B cell (primary cell): ENCODE measurements around the gene TMEM134. TPM values are rescaled to one million over a fixed set of nuclear protein-coding genes. Genes with fewer than 3 reads are reported as not detected.
A peak's percentile ranks its signal among the peaks of the same experiment; 100 is the strongest.

Source experiments
- ATAC-seq: fragments of 200-7000 bp; cut with Tn5 transposase; one replicate; pipeline ENCODE4 v1.10.0; 2021; ENCODE audit warnings: low read depth, mild to moderate bottlenecking, moderate number of reproducible peaks, moderate library complexity
- CTCF ChIA-PET: fragments of 350-600 bp; sonication (Branson Sonifier 250); formaldehyde crosslinking; loops from one replicate; lab custom pipeline; 2021; ENCODE audit warnings: antibody characterized with exemption, inconsistent platforms; lab: Charles Lee
- POLR2A ChIA-PET: fragments of 350-600 bp; sonication (Branson Sonifier 250); formaldehyde crosslinking; loops from one replicate; lab custom pipeline; 2021; ENCODE audit warnings: antibody characterized with exemption; lab: Charles Lee
- DNase-seq: peaks from one replicate; pipeline ENCODE4 v3.0.0; 2013
- H2AFZ ChIP-seq: 2 replicates; pipeline ENCODE4 v1.6.1; 2012; ENCODE audit warnings: mild to moderate bottlenecking, low read depth, low read length; ENCODE audit not compliant: insufficient read depth, poor library complexity, severe bottlenecking
- H3K27ac ChIP-seq, 2 donors: 1 replicate in 1 of 2; 2 replicates in 1 of 2; pipeline ENCODE4 v1.5.1; 2012 to 2013; ENCODE audit warnings: low read length in 2 of 2, mild to moderate bottlenecking in 2 of 2, moderate library complexity in 1 of 2
- H3K27me3 ChIP-seq, 4 experiments: fragments of 200-600 bp in 1 of 4; sonication (generic) in 1 of 4; replicated peaks in 1 of 4; 1 replicate in 2 of 4; 2 replicates in 2 of 4; pipeline versions ENCODE4 v1.6.1 to v1.7.0; 2013 to 2016; ENCODE audit warnings: low read length in 3 of 4, mild to moderate bottlenecking in 2 of 4, mixed read lengths in 1 of 4, moderate library complexity in 1 of 4; ENCODE audit not compliant: insufficient read depth in 4 of 4, control insufficient read depth in 3 of 4; ENCODE audit errors: control extremely low read depth in 1 of 4
- H3K36me3 ChIP-seq, 2 experiments: replicated peaks in 1 of 2; 1 replicate in 1 of 2; 2 replicates in 1 of 2; pipeline versions ENCODE4 v1.6.1 to v1.7.1; 2013; ENCODE audit warnings: low read length in 1 of 2; ENCODE audit not compliant: insufficient read depth in 2 of 2, control insufficient read depth in 1 of 2; ENCODE audit errors: control extremely low read depth in 1 of 2, extremely low read depth in 1 of 2
- H3K4me1 ChIP-seq, 2 donors: fragments of 200-600 bp in 1 of 2; sonication (generic) in 1 of 2; 1 replicate in 1 of 2; 2 replicates in 1 of 2; pipeline versions ENCODE4 v1.5.1 to v1.6.1; 2013 to 2017; ENCODE audit warnings: low read length in 2 of 2; ENCODE audit not compliant: control insufficient read depth in 2 of 2, insufficient read depth in 2 of 2
- H3K4me2 ChIP-seq: replicated peaks from 2 replicates; pipeline ENCODE3; 2012; ENCODE audit warnings: mild to moderate bottlenecking, low read depth, low read length; ENCODE audit not compliant: poor library complexity, severe bottlenecking
- H3K4me3 ChIP-seq, 5 experiments: fragments of 200-600 bp in 1 of 5; sonication (generic) in 1 of 5; 1 replicate in 3 of 5; 2 replicates in 2 of 5; pipeline versions ENCODE4 v1.5.1 to v1.7.0; 2011 to 2016; ENCODE audit warnings: low read length in 4 of 5, mild to moderate bottlenecking in 4 of 5, low read depth in 2 of 5, control low read depth in 1 of 5, moderate library complexity in 1 of 5; ENCODE audit not compliant: insufficient read depth in 1 of 5; ENCODE audit errors: control extremely low read depth in 1 of 5, extremely low read depth in 1 of 5
- H3K79me2 ChIP-seq: fragments of 200-600 bp; sonication (generic); one replicate; pipeline ENCODE4 v1.6.0; 2016; ENCODE audit warnings: low read length; ENCODE audit not compliant: control insufficient read depth, insufficient read depth
- H3K9ac ChIP-seq: fragments of 200-600 bp; sonication (generic); 2 replicates; pipeline ENCODE4 v1.6.1; 2017; ENCODE audit warnings: mild to moderate bottlenecking, low read length, moderate library complexity
- H3K9me3 ChIP-seq, 3 donors: one replicate each; pipeline versions ENCODE4 v1.6.1 to v1.7.1; 2013; ENCODE audit warnings: low read length in 2 of 3; ENCODE audit not compliant: control insufficient read depth in 2 of 3, insufficient read depth in 1 of 3; ENCODE audit errors: control extremely low read depth in 1 of 3
- H4K20me1 ChIP-seq: 2 replicates; pipeline ENCODE4 v1.6.0; 2012; ENCODE audit warnings: mild to moderate bottlenecking, low read length; ENCODE audit not compliant: insufficient read depth, control insufficient read depth, poor library complexity, severe bottlenecking
- H3K27ac Mint-ChIP-seq: one replicate; pipeline ENCODE4 v1.8.0; 2021; ENCODE audit warnings: mixed read lengths
- H3K27me3 Mint-ChIP-seq: one replicate; pipeline ENCODE4 v1.8.0; 2021; ENCODE audit warnings: mixed read lengths
- H3K4me1 Mint-ChIP-seq: one replicate; pipeline ENCODE4 v1.8.0; 2021; ENCODE audit warnings: mixed read lengths
- H3K4me3 Mint-ChIP-seq: one replicate; pipeline ENCODE4 v1.8.0; 2021; ENCODE audit warnings: mixed read lengths
- H3K9me3 Mint-ChIP-seq: one replicate; pipeline ENCODE4 v1.8.0; 2022; ENCODE audit warnings: mixed read lengths; ENCODE audit not compliant: insufficient read depth
- EZH2 ChIP-seq: IDR thresholded peaks from 2 replicates; pipeline ENCODE4 v1.6.1; 2012; ENCODE audit warnings: borderline replicate concordance, low read depth, mild to moderate bottlenecking, moderate library complexity, low read length; ENCODE audit not compliant: insufficient read depth, poor library complexity, severe bottlenecking
- WGBS: methylation state at CpG from one replicate; pipeline ENCODE4 v1.1.5; 2013; ENCODE audit warnings: missing lambda C conversion rate; ENCODE audit not compliant: insufficient coverage; 5-methylcytosine and 5-hydroxymethylcytosine counted together
- intact Hi-C: fragments of 100-400 bp; cut with micrococcal nuclease; formaldehyde crosslinking; loops from one replicate; pipeline ENCODE4 v1.10.0; 2022
- polyA plus RNA-seq: library from polyadenylated mRNA; depleted of rRNA; stranded (reverse); fragments of >200 nt; gene quantifications from 2 replicates; pipeline ENCODE4 v1.2.3, GENCODE V29; 2012
- total RNA-seq, 2 donors: library from RNA; stranded (reverse); fragments of 120-200 nt in 1 of 2; gene quantifications; 1 replicate in 1 of 2; 2 replicates in 1 of 2; pipeline versions ENCODE4 v1.2.3 to v1.2.4, GENCODE V29; 2013 to 2022
- TF ChIP-seq, protein P1 (sequence below): fragments of 200-600 bp; IDR thresholded peaks from one replicate; pipeline ENCODE4 v1.8.0; 2022; ENCODE audit warnings: antibody characterized with exemption, mild to moderate bottlenecking

Gene TMEM134
- total and polyA plus RNA-seq, 2 donors (not counting 1 experiment from before 2014, with no cell fraction given): 167 to 197 TPM

- peaks cover 9% of the 10 kb centered on the region for H4K20me1 ChIP-seq
- DNase-seq: no peak
- H3K36me3 ChIP-seq: peaks cover 0 to 21% of the 10 kb centered on the region in 2 experiments
- Mint-ChIP-seq H3K4me1 (peaks cover 83% of the 10 kb centered on the region), H3K4me3 (peak overlapping the region; percentile 91), H3K9me3 (no peaks in the 10 kb centered on the region), H3K27ac (peak overlapping the region; percentile 100), H3K27me3 (no peaks in the 10 kb centered on the region)
- H3K4me3 ChIP-seq: no peak overlapping the region
- ChIA-PET POLR2A (interaction anchor here (0.6 to 4.8 kb wide), 14 partner anchors 8 to 135 kb away, joined by 3 to 79 read pairs (median 9); partner anchors contain the start of genes CLCF1, CORO1B, POLD4 and PPP1CA), CTCF (interaction anchor here (0.6 to 3.8 kb wide), 13 partner anchors 8 to 190 kb away, joined by 3 to 48 read pairs (median 3); partner anchors contain the start of genes PITPNM1, PPP1CA, PTPRCAP and TBC1D10C)
- H3K27me3 ChIP-seq: no peaks in the 10 kb centered on the region
- H3K9ac ChIP-seq: no peak overlapping the region
- H3K4me1 ChIP-seq: peaks cover 89 to 95% of the 10 kb centered on the region in 2 donors
- H3K79me2 ChIP-seq: peaks cover 31% of the 10 kb centered on the region
- H3K4me2 ChIP-seq: peak overlapping the region; percentile 89
- TF ChIP-seq EZH2: no peak
- TF ChIP-seq, protein P1, sequence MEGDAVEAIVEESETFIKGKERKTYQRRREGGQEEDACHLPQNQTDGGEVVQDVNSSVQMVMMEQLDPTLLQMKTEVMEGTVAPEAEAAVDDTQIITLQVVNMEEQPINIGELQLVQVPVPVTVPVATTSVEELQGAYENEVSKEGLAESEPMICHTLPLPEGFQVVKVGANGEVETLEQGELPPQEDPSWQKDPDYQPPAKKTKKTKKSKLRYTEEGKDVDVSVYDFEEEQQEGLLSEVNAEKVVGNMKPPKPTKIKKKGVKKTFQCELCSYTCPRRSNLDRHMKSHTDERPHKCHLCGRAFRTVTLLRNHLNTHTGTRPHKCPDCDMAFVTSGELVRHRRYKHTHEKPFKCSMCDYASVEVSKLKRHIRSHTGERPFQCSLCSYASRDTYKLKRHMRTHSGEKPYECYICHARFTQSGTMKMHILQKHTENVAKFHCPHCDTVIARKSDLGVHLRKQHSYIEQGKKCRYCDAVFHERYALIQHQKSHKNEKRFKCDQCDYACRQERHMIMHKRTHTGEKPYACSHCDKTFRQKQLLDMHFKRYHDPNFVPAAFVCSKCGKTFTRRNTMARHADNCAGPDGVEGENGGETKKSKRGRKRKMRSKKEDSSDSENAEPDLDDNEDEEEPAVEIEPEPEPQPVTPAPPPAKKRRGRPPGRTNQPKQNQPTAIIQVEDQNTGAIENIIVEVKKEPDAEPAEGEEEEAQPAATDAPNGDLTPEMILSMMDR: no peak
- H3K27ac ChIP-seq: no peak overlapping the region
- peaks cover 0 to 2% (median 0%) of the 10 kb centered on the region in 3 donors for H3K9me3 ChIP-seq
- intact Hi-C loops: no loop called here
- 40% methylated on average over 7 of the region's 9 CpGs for whole genome bisulfite sequencing
- H2AFZ ChIP-seq: no peak overlapping the region
- no peak for ATAC-seq
Measured at GRCh38 chr11:67412495-67413179, 56.4 kb downstream of the TMEM134 start.

GRCh38 chr11:67411785-67412152 is 57.3 kb downstream of the TMEM134 start:
- Mint-ChIP-seq H3K27me3 (no peaks in the 10 kb centered on the region), H3K4me3 (peak overlapping the region; percentile 91), H3K9me3 (no peaks in the 10 kb centered on the region), H3K27ac (peak overlapping the region; percentile 100), H3K4me1 (peaks cover 84% of the 10 kb centered on the region)
- intact Hi-C loops: no loop called here
- Histone ChIP-seq H3K4me1 (peaks cover 89 to 95% of the 10 kb centered on the region in 2 donors), H3K4me3 (no peak overlapping the region), H3K36me3 (peaks cover 0 to 29% of the 10 kb centered on the region in 2 experiments), H3K4me2 (peak overlapping the region; percentile 89), H3K27me3 (no peaks in the 10 kb centered on the region), H2AFZ (no peak overlapping the region), H4K20me1 (peaks cover 17% of the 10 kb centered on the region), H3K9me3 (peaks cover 0 to 2% (median 0%) of the 10 kb centered on the region in 3 donors), H3K9ac (peak overlapping the region; percentile 24), H3K27ac (no peak overlapping the region), H3K79me2 (peaks cover 36% of the 10 kb centered on the region)
- 82% methylated on average over 5 of the region's 7 CpGs for WGBS
- ATAC-seq (peak; percentile 8), DNase-seq (peak; percentile 57)
- POLR2A ChIA-PET: interaction anchor here (0.6 to 4.8 kb wide), 12 partner anchors 8 to 134 kb away, joined by 3 to 79 read pairs (median 6); partner anchors contain the start of genes CORO1B, POLD4, PPP1CA and PTPRCAP
- CTCF ChIA-PET: interaction anchor here (0.9 to 3.8 kb wide), 6 partner anchors 9 to 48 kb away, joined by 3 to 48 read pairs (median 3); partner anchors contain the start of genes PPP1CA, PTPRCAP and TBC1D10C
- no peak for TF ChIP-seq EZH2
- TF ChIP-seq, protein P1: no peak
